HG03039 (cell line): Measurements from ENCODE around the gene BMAL2.

Experiments used
- ATAC-seq: cut with Tn5 transposase; IDR thresholded peaks from one replicate; pipeline ENCODE4 v1.9.1; 2021; ENCODE audit warnings: mild to moderate bottlenecking, moderate library complexity; ENCODE audit not compliant: unreplicated experiment

BMAL2 gene, protein sequence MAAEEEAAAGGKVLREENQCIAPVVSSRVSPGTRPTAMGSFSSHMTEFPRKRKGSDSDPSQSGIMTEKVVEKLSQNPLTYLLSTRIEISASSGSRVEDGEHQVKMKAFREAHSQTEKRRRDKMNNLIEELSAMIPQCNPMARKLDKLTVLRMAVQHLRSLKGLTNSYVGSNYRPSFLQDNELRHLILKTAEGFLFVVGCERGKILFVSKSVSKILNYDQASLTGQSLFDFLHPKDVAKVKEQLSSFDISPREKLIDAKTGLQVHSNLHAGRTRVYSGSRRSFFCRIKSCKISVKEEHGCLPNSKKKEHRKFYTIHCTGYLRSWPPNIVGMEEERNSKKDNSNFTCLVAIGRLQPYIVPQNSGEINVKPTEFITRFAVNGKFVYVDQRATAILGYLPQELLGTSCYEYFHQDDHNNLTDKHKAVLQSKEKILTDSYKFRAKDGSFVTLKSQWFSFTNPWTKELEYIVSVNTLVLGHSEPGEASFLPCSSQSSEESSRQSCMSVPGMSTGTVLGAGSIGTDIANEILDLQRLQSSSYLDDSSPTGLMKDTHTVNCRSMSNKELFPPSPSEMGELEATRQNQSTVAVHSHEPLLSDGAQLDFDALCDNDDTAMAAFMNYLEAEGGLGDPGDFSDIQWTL

GRCh38 chr12:27332714-27333402 is at the start of gene BMAL2:
Gene BMAL2 (plus strand): TSS chr12:27332836. CDS start chr12:27333073, 237 bp downstream.
- ATAC-seq = peak; percentile 32

- no peak for ATAC-seq
Observed at GRCh38 chr12:27284021-27284420, 48.6 kb upstream of the BMAL2 start.

GRCh38 chr12:27284751-27285150 is 47.9 kb upstream of the BMAL2 start:
- ATAC-seq = peak; percentile 48

GRCh38 chr12:27285403-27285802 is 47.2 kb upstream of the BMAL2 start:
- no peak for ATAC-seq

- no peak for ATAC-seq
Observed at GRCh38 chr12:27289414-27289813, 43.2 kb upstream of the BMAL2 start.

- ATAC-seq = no peak
Observed at GRCh38 chr12:27290501-27291168, 42.0 kb upstream of the BMAL2 start.

DNA sequence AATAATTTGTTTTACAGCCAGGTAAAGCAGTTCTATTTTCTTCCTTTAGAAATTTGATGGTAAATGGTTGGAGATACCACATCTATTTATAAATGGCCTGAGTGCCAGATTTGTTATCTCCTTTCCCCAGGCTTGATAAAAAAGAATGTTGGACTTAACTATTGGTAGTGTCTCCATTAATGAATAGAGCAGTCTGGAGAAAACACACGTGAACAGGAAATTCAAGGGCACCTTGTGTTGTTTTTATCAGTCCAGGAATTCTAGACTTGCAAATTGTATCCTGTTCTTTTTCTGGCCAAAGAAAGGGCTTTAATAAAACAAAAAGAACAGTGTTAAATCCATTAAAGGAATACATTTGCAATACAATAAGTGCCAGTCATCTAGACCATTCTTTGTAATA is 40.8 kb upstream of the BMAL2 start:
- ATAC-seq = no peak

DNA sequence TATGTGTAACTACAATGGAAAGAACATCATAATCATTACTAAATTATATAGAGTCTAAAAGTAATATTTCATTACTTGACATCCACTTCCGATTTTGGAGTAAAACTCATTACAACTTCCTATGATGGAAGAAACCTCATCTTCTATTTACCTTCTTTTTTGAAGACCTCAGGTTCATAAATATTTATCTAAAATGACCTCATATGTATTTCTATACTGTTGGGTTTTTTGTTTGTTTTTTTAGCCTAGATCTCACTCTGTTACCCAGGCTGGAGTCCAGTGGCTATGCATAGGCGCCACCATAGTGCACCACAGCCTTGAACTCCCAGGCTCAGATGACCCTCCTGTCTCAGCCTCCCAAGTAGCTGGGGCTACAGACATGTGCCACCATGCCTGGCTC is 39.9 kb upstream of the BMAL2 start:
- ATAC-seq = no peak

DNA sequence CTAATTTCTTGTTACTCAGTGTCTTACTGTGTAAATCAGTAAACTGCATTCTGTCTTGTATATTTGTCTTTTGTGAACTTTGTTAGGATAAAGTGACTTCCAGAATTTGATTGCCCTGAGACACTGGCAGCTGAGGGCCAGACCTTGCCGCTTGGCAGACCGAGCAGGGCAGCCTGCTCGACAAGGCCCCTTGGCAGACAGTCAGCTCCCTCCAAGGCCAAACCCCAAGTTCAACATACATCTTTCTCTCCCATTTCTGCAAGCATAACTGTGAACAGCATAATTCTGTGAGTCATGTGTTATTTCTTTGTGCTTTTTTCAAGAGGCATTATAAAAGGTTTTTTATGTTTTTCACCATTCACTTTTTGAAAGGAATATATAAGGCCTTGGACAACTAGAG is 39.2 kb upstream of the BMAL2 start:
- no peak for ATAC-seq

DNA sequence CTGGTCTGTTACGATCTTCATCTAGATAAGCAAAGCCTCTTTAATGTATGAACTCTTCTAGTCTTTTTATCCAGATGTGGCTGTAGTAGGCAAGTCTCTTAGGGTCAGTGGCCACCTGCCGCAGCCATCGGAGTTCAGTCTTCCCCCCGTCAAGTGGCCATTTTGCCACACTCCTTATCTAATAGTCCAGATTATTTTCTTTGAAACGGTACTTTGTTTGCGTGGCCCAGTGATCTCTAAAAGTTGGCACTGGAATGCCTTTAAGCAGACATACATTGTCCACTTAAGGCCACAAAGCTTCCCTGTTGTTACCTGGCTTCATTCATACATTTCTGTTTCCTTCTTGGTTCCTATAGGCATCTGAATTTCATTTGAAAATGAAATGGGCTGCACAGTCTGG is 36.0 kb upstream of the BMAL2 start:
- no peak for ATAC-seq

DNA sequence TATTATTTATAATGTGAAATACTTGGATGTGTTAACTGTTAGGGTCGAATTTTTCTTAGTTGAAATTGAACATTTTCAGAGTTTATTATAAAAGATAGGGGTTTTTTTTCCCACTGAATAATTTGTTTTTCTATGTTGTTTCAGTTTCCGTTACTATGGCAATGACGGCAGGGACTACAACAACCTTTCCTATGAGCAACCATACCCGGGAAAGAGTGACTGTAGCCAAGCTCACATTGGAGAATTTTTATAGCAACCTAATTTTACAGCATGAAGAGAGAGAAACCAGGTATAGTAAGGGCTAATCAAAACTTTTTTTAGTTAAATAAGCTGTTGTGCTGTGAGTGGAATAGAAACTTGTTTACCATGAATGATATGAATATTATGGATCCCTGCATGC is 35.1 kb upstream of the BMAL2 start:
- ATAC-seq = no peak

GRCh38 chr12:27299102-27299501 is 33.5 kb upstream of the BMAL2 start:
- no peak for ATAC-seq

DNA sequence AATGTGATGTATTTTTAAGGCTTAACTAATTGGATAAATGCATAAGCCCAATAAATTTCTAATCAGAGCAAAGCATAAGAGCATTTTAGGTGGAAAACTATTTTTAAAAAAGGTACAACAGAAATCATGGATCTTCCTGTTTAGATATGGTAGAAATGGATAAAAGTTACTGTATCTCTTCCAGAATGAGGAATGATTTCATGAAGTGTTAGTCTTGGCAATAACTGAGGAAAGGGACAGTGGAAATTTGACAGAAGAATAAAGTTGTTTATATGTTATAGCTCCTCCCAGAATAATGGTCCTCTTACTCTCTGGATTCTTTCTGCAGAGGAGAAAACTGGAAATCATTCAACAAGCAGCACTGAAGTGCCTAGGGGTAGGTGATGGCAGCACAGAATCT is 32.4 kb upstream of the BMAL2 start:
- ATAC-seq = no peak

GRCh38 chr12:27303139-27304111 is 29.2 kb upstream of the BMAL2 start:
- ATAC-seq = no peak

DNA sequence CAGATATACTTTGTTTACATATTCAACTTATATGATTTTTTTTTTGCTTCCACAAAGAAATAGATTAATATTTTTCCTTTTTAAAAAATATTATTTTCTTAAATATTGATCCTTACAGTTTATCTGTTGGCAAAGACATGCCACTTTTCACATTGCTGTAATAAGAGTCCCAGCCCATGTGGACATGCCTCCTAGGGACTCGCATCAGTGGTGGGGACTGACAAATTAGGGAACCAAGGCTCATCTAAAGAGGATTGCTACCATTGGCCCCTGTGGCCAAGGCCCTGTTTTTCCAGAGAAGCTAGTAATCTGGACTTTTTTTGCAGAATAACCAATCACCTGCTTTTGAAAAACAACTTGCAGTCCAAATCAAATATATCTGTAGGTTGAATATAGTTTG is 27.8 kb upstream of the BMAL2 start:
- ATAC-seq = no peak

- ATAC-seq = no peak
Observed at GRCh38 chr12:27305673-27306456, 26.8 kb upstream of the BMAL2 start.

GRCh38 chr12:27309293-27309994 is 23.2 kb upstream of the BMAL2 start:
- no peak for ATAC-seq

DNA sequence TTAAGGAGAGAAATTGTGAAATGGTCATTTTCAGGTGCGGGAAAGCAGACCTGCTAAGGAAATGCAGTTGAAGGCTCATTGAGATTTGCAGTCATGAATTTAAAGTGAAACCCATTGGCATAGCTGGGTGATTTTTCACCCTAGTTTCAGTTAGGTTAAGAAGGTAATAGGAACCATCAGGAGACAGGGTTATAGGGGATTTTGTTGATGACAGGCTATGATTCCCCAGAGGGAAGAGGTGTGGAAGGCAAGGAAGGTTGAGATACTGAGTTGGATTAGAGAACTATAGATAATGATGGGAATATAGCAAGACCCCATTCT is 22.7 kb upstream of the BMAL2 start:
- no peak for ATAC-seq

DNA sequence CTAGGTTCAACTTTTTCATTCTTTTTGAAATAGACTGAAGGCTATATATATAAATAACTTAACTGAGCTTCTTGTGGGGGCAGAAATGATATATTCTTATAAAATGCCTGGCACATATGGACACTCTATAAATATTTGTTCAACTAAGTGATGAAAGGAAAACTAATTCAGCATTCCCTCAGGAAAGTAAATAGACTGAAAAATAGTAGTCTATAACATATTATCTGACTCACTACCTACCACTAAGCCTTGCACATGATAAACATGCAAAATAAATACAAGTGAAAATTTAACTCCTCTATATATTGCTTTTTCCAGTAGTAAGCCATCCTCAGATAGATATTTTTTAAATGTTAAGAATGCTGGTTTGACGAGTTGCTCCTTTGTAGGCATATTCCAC is 15.7 kb upstream of the BMAL2 start:
- no peak for ATAC-seq
